RWPE2 (cell line): ENCODE results near the gene DDI2.

ENCODE experiments used
- ATAC-seq: fragments of 200-7000 bp; cut with Tn5 transposase; 3 replicates; pipeline ENCODE4 v1.9.1; 2021; ENCODE audit warnings: low read depth
- DNase-seq: peaks from one replicate; pipeline ENCODE4 v3.0.0-alpha.2; 2020; ENCODE audit warnings: low spot score
- H3K27ac ChIP-seq: fragments of 450-650 bp; 2 replicates; pipeline ENCODE4 v1.5.1; 2017; ENCODE audit warnings: mild to moderate bottlenecking; ENCODE audit not compliant: poor library complexity, severe bottlenecking
- H3K27me3 ChIP-seq: fragments of 250-450 bp; sonication (Bioruptor Pico); 2 replicates; pipeline ENCODE4 v1.5.1; 2021; ENCODE audit warnings: mild to moderate bottlenecking, moderate library complexity; ENCODE audit not compliant: insufficient read depth, poor library complexity, severe bottlenecking
- H3K36me3 ChIP-seq: fragments of 250-450 bp; sonication (Bioruptor Pico); 2 replicates; pipeline ENCODE4 v1.5.1; 2020; ENCODE audit warnings: low read depth, mild to moderate bottlenecking, moderate library complexity
- H3K4me1 ChIP-seq: fragments of 250-450 bp; sonication (Bioruptor Pico); 2 replicates; pipeline ENCODE4 v1.5.1; 2021; ENCODE audit warnings: mild to moderate bottlenecking, moderate library complexity; ENCODE audit not compliant: insufficient read depth, poor library complexity, severe bottlenecking
- H3K4me3 ChIP-seq: fragments of 250-450 bp; sonication (Bioruptor Pico); 2 replicates; pipeline ENCODE4 v1.5.1; 2021; ENCODE audit warnings: mild to moderate bottlenecking, moderate library complexity; ENCODE audit not compliant: severe bottlenecking
- H3K9me3 ChIP-seq: fragments of 250-450 bp; sonication (Bioruptor Pico); 2 replicates; pipeline ENCODE4 v1.5.1; 2021; ENCODE audit warnings: mild to moderate bottlenecking, moderate library complexity; ENCODE audit not compliant: severe bottlenecking
- TF ChIP-seq, protein P1 (sequence below): fragments of 450-650 bp; IDR thresholded peaks from one replicate; pipeline ENCODE4 v1.5.1; 2017; ENCODE audit warnings: mild to moderate bottlenecking, moderate library complexity; ENCODE audit not compliant: poor library complexity, severe bottlenecking

The DDI2 gene

DNA sequence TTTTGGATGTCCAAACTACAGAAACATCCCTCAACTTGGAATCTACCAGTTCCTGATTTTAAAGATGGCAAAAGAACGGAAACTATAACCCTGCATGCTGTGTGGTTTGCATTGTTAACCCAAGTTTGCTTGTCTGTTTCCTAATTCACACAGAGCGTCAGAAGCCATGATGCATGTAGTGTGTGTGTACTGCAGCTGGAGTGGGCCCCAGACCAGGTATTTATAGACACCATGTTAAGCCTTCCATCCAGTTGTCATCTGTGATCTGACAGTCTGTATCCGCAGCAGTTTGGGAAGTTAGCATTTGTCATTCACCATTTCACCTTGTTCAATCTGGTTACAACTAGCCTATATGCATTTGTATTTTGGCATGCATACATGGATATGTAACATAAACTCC is 39.2 kb downstream of the DDI2 start:
- Histone ChIP-seq H3K9me3 (no peaks in the 10 kb centered on the region), H3K27me3 (no peaks in the 10 kb centered on the region), H3K36me3 (peaks cover 80% of the 10 kb centered on the region), H3K27ac (no peak overlapping the region), H3K4me1 (peaks cover 12% of the 10 kb centered on the region), H3K4me3 (no peak overlapping the region)
- TF ChIP-seq, protein P1, sequence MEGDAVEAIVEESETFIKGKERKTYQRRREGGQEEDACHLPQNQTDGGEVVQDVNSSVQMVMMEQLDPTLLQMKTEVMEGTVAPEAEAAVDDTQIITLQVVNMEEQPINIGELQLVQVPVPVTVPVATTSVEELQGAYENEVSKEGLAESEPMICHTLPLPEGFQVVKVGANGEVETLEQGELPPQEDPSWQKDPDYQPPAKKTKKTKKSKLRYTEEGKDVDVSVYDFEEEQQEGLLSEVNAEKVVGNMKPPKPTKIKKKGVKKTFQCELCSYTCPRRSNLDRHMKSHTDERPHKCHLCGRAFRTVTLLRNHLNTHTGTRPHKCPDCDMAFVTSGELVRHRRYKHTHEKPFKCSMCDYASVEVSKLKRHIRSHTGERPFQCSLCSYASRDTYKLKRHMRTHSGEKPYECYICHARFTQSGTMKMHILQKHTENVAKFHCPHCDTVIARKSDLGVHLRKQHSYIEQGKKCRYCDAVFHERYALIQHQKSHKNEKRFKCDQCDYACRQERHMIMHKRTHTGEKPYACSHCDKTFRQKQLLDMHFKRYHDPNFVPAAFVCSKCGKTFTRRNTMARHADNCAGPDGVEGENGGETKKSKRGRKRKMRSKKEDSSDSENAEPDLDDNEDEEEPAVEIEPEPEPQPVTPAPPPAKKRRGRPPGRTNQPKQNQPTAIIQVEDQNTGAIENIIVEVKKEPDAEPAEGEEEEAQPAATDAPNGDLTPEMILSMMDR: no peak
- ATAC-seq (no peak), DNase-seq (no peak)

DNA sequence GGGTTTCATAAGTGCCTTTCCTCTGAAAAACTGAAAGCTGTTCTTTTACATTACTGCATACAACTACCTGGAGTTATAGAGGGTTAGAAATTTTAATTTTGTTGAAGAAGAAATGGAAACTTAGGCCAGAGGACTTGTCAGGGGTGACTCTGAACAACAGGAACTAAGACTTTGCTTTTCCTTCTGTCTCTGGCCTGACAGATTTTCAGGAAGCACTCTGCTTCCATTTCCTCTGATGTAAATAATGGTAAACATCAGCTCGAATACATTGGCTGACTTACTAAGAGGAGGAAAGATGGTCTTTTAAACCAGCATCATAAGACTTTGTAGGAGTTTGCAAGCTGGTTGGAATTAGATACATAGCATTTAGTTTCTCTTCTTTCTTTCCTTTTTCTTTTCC is 39.8 kb downstream of the DDI2 start:
- TF ChIP-seq, protein P1: no peak
- no peaks in the 10 kb centered on the region for H3K27me3 ChIP-seq
- H3K4me3 ChIP-seq: no peak overlapping the region
- no peaks in the 10 kb centered on the region for H3K9me3 ChIP-seq
- DNase-seq (no peak), ATAC-seq (no peak)
- no peak overlapping the region for H3K27ac ChIP-seq
- H3K4me1 ChIP-seq: peaks cover 12% of the 10 kb centered on the region
- peaks cover 83% of the 10 kb centered on the region for H3K36me3 ChIP-seq

DNA sequence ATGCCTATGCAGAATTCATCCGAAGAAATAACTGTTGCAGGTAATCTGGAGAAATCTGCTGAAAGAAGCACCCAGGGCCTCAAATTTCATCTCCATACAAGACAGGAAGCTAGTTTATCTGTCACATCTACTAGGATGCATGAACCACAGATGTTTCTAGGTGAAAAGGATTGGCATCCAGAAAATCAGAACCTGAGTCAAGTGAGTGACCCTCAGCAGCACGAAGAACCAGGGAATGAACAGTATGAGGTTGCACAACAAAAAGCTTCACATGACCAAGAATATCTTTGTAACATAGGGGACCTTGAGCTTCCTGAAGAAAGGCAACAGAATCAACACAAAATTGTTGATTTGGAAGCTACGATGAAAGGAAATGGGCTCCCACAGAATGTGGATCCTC is 42.9 kb downstream of the DDI2 start:
- peaks cover 66% of the 10 kb centered on the region for H3K36me3 ChIP-seq
- ATAC-seq: no peak

GRCh38 chr1:15662477-15662876 is 45.2 kb downstream of the DDI2 start:
- no peaks in the 10 kb centered on the region for H3K4me1 ChIP-seq
- TF ChIP-seq, protein P1: no peak
- H3K27ac ChIP-seq: no peak overlapping the region
- DNase-seq (no peak), ATAC-seq (no peak)
- H3K36me3 ChIP-seq: peaks cover 49% of the 10 kb centered on the region
- no peaks in the 10 kb centered on the region for H3K9me3 ChIP-seq
- no peak overlapping the region for H3K4me3 ChIP-seq
- no peaks in the 10 kb centered on the region for H3K27me3 ChIP-seq

More for the DNA sequence above, 42.9 kb downstream of the DDI2 start:
- no peak for DNase-seq
- Histone ChIP-seq H3K9me3 (no peaks in the 10 kb centered on the region), H3K27me3 (no peaks in the 10 kb centered on the region), H3K4me1 (peaks cover 7% of the 10 kb centered on the region), H3K27ac (no peak overlapping the region), H3K4me3 (no peak overlapping the region)
- TF ChIP-seq, protein P1: no peak

DNA sequence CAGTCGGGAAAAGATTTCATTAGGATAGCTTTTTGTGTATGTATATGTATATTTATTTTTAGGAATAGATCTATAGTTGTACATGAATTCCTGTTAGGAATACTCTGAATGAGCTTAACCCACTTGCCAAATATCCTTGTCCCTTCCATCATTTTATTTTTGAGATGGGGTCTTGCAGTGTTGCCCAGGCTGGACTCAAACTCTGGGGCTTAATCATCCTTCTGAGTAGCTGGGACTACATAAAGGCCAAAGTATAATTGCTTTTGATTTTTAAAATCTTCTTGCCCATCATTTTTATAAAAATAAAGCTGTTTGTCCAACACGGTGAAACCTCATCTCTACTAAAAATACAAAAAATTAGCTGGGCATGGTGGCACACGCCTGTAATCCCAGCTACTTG is 46.7 kb downstream of the DDI2 start:
- no peak overlapping the region for H3K27ac ChIP-seq
- no peak overlapping the region for H3K4me3 ChIP-seq
- TF ChIP-seq, protein P1: no peak
- H3K9me3 ChIP-seq: no peaks in the 10 kb centered on the region
- peaks cover 35% of the 10 kb centered on the region for H3K36me3 ChIP-seq
- ATAC-seq (no peak), DNase-seq (no peak)
- no peaks in the 10 kb centered on the region for H3K27me3 ChIP-seq
- no peaks in the 10 kb centered on the region for H3K4me1 ChIP-seq
